ENCODE data around the gene SORCS2. TPM values are rescaled to one million over a fixed set of nuclear protein-coding genes. Genes with fewer than 3 reads are reported as not detected.

The SORCS2 gene
- total RNA-seq, 1 donor from 2014 or later: not detected

- ChIA-PET POLR2A (no interaction called here), CTCF (no interaction called here)
- intact Hi-C loops (cut with micrococcal nuclease): no loop called here
- H3K4me3 Mint-ChIP-seq: no peak overlapping the region
- TF ChIP-seq CTCF (IDR thresholded peaks at IDR 0.05): no peak
- ATAC-seq (ENCODE audit: low read depth) (no peak), DNase-seq (no peak)
- peaks cover 14% of the 10 kb centered on the region for H3K9me3 Mint-ChIP-seq
- H3K36me3 Mint-ChIP-seq (ENCODE audit: low read depth): no peaks in the 10 kb centered on the region
- no peak overlapping the region for H3K27ac Mint-ChIP-seq
- no peaks in the 10 kb centered on the region for H3K4me1 Mint-ChIP-seq
- no peaks in the 10 kb centered on the region for H3K27me3 Mint-ChIP-seq
These were observed 208.4 kb downstream of the SORCS2 start for GRCh38 chr4:7400671-7401298.

DNA sequence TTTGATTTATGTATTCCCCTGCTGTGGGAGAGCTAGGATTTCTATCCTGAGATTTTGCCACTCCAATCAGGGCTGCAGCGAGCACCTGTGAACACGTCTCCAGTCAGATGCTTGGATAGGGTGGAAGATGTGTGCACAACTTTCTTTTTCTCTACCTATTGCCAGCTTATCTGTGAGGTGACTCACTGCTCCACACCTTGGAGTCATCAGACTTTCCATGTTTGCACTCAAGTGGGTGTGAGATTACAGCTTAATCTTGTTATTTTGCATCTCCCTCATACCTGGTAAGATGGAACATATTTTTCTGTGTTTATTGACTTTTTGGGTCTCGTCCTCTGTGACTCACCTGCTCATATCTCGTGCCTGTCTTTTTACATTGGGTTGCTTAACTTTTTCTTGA lies 210.2 kb downstream of the SORCS2 start:
- no peak overlapping the region for H3K4me3 Mint-ChIP-seq
- no peaks in the 10 kb centered on the region for H3K27me3 Mint-ChIP-seq
- peaks cover 21% of the 10 kb centered on the region for H3K9me3 Mint-ChIP-seq
- H3K4me1 Mint-ChIP-seq: no peaks in the 10 kb centered on the region
- DNase-seq (no peak), ATAC-seq (ENCODE audit: low read depth) (no peak)
- POLR2A ChIA-PET: no interaction called here
- intact Hi-C loops (cut with micrococcal nuclease): no loop called here
- no peak overlapping the region for H3K27ac Mint-ChIP-seq
- H3K36me3 Mint-ChIP-seq (ENCODE audit: low read depth): no peaks in the 10 kb centered on the region
- CTCF ChIA-PET: no interaction called here
- no peak for TF ChIP-seq CTCF (IDR thresholded peaks at IDR 0.05)

- Mint-ChIP-seq H3K4me1 (no peaks in the 10 kb centered on the region), H3K27me3 (no peaks in the 10 kb centered on the region), H3K36me3 (ENCODE audit: low read depth) (no peaks in the 10 kb centered on the region), H3K27ac (no peak overlapping the region), H3K9me3 (peaks cover 23% of the 10 kb centered on the region), H3K4me3 (no peak overlapping the region)
- POLR2A ChIA-PET: no interaction called here
- CTCF ChIA-PET: no interaction called here
- no peak for TF ChIP-seq CTCF (IDR thresholded peaks at IDR 0.05)
- intact Hi-C loops (cut with micrococcal nuclease): no loop called here
- DNase-seq (no peak), ATAC-seq (ENCODE audit: low read depth) (no peak)
These were observed 210.7 kb downstream of the SORCS2 start for GRCh38 chr4:7403001-7403400.

- Mint-ChIP-seq H3K4me1 (no peaks in the 10 kb centered on the region), H3K36me3 (ENCODE audit: low read depth) (no peaks in the 10 kb centered on the region), H3K9me3 (peaks cover 28% of the 10 kb centered on the region), H3K27me3 (no peaks in the 10 kb centered on the region), H3K4me3 (no peak overlapping the region), H3K27ac (no peak overlapping the region)
- intact Hi-C loops (cut with micrococcal nuclease): no loop called here
- CTCF ChIA-PET: no interaction called here
- no peak for TF ChIP-seq CTCF (IDR thresholded peaks at IDR 0.05)
- no peak for DNase-seq
- no peak for ATAC-seq (ENCODE audit: low read depth)
- POLR2A ChIA-PET: no interaction called here
These were observed 215.8 kb downstream of the SORCS2 start for GRCh38 chr4:7408166-7408565.

DNA sequence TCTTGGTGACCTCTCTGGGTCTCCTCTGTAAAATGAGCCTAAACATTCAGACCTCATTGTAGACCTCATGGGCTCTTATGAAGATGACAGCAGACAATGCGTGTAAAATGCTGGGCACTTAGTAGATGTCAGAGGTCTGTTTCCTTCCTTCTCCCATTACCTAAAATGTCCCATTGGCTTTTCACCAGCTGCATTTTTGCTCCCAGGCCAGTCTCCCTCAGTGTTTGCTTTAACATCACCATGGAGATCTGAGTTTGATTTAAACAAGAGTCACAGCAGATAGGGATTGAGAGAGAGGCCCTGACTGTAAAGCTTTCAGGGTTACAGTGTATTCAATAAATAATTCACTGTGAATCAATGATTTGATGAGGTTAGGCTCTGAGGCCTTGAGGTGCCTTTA lies 218.1 kb downstream of the SORCS2 start:
- Mint-ChIP-seq H3K4me1 (no peaks in the 10 kb centered on the region), H3K36me3 (ENCODE audit: low read depth) (no peaks in the 10 kb centered on the region), H3K27me3 (peaks cover 3% of the 10 kb centered on the region), H3K27ac (no peak overlapping the region), H3K9me3 (peaks cover 22% of the 10 kb centered on the region), H3K4me3 (no peak overlapping the region)
- no peak for TF ChIP-seq CTCF (IDR thresholded peaks at IDR 0.05)
- ChIA-PET POLR2A (no interaction called here), CTCF (no interaction called here)
- intact Hi-C loops (cut with micrococcal nuclease): no loop called here
- ATAC-seq (ENCODE audit: low read depth) (no peak), DNase-seq (no peak)

Measured in activated B cell treated with CpG ODN at 0.5 μM for 24 hours (primary cell).